Muscle of leg (tissue), 11 donors: ENCODE results near the gene FAM81A. TPM values are rescaled to one million over a fixed set of nuclear protein-coding genes. Genes with fewer than 3 reads are reported as not detected.
"Not testable (repeated sequence)": the region's sequence is repeated elsewhere in the genome, so short reads cannot be mapped to it uniquely, and the experiment has no call there.

Experiments
- DNase-seq: peaks from one replicate; pipeline ENCODE4 v3.0.0; 2013
- H3K27ac ChIP-seq: one replicate; pipeline ENCODE4 v1.5.1; 2013; ENCODE audit warnings: mild to moderate bottlenecking, low read length, control low read depth
- H3K27me3 ChIP-seq: one replicate; pipeline ENCODE4 v1.6.1; 2013; ENCODE audit warnings: low read length; ENCODE audit not compliant: control insufficient read depth, insufficient read depth
- H3K36me3 ChIP-seq: one replicate; pipeline ENCODE4 v1.6.1; 2013; ENCODE audit warnings: low read length; ENCODE audit not compliant: control insufficient read depth, insufficient read depth
- H3K4me1 ChIP-seq: one replicate; pipeline ENCODE4 v1.6.1; 2013; ENCODE audit warnings: low read length; ENCODE audit not compliant: control insufficient read depth, insufficient read depth
- H3K4me3 ChIP-seq: one replicate; pipeline ENCODE4 v1.5.1; 2013; ENCODE audit warnings: low read length, control low read depth
- H3K9me3 ChIP-seq: replicated peaks from 2 replicates; pipeline ENCODE4 v1.6.1; 2013; ENCODE audit warnings: low read depth, low read length; ENCODE audit not compliant: control insufficient read depth
- WGBS: methylation state at CpG from one replicate; pipeline ENCODE4 v1.1.5; 2013; ENCODE audit warnings: missing lambda C conversion rate; ENCODE audit not compliant: insufficient coverage; 5-methylcytosine and 5-hydroxymethylcytosine counted together
- polyA plus RNA-seq, 8 donors: library from polyadenylated mRNA; unstranded; fragments of 120-200 nt; gene quantifications; one replicate each; pipeline versions ENCODE4 v1.2.1 to v1.2.3, GENCODE V29; 2013; ENCODE audit warnings: inconsistent platforms in 1 of 8, low replicate concordance in 1 of 8; ENCODE audit not compliant: insufficient read length in 8 of 8, insufficient read depth in 1 of 8
- total RNA-seq: library from RNA; stranded (reverse); fragments of 120-200 nt; gene quantifications from one replicate; pipeline ENCODE4 v1.2.4, GENCODE V29; 2013

Gene FAM81A
- total and polyA plus RNA-seq, 9 donors: 0.35 to 1.6 (median 1.1) TPM

GRCh38 chr15:59420986-59421618 lies 16.9 kb upstream of the FAM81A start:
- Histone ChIP-seq H3K4me1 (no peaks in the 10 kb centered on the region), H3K36me3 (no peaks in the 10 kb centered on the region), H3K4me3 (no peak overlapping the region), H3K27ac (no peak overlapping the region), H3K27me3 (peaks cover 4% of the 10 kb centered on the region), H3K9me3 (no peaks in the 10 kb centered on the region)
- 20% methylated on average over 1 of the region's 16 CpGs for WGBS
- DNase-seq: peak; percentile 35

GRCh38 chr15:59424616-59425015 lies 13.4 kb upstream of the FAM81A start:
- Histone ChIP-seq H3K9me3 (peaks cover 4% of the 10 kb centered on the region), H3K36me3 (no peaks in the 10 kb centered on the region), H3K27me3 (peaks cover 4% of the 10 kb centered on the region), H3K4me3 (no peak overlapping the region), H3K4me1 (no peaks in the 10 kb centered on the region), H3K27ac (no peak overlapping the region)
- no peak for DNase-seq
- WGBS: 53% methylated on average over 5 of the region's 5 CpGs

GRCh38 chr15:59428898-59429297 lies 9.1 kb upstream of the FAM81A start:
- not testable (repeated sequence) for H3K27me3 ChIP-seq, H3K9me3 ChIP-seq, DNase-seq, H3K4me3 ChIP-seq, H3K36me3 ChIP-seq, H3K4me1 ChIP-seq, H3K27ac ChIP-seq
- no CpG with 5 or more reads among the region's 3 CpGs for WGBS

GRCh38 chr15:59432389-59432788 lies 5.6 kb upstream of the FAM81A start:
- DNase-seq: no peak
- Histone ChIP-seq H3K4me3 (no peak overlapping the region), H3K36me3 (no peaks in the 10 kb centered on the region), H3K4me1 (peaks cover 7% of the 10 kb centered on the region), H3K27me3 (peaks cover 18% of the 10 kb centered on the region), H3K9me3 (peaks cover 6% of the 10 kb centered on the region), H3K27ac (no peak overlapping the region)
- WGBS: 100% methylated on average over 1 of the region's 1 CpG

- peaks cover 29% of the 10 kb centered on the region for H3K27me3 ChIP-seq
- H3K9me3 ChIP-seq: peaks cover 2% of the 10 kb centered on the region
- 62% methylated on average over 4 of the region's 4 CpGs for WGBS
- DNase-seq: no peak
- H3K4me3 ChIP-seq: no peak overlapping the region
- peaks cover 15% of the 10 kb centered on the region for H3K4me1 ChIP-seq
- no peaks in the 10 kb centered on the region for H3K36me3 ChIP-seq
- no peak overlapping the region for H3K27ac ChIP-seq
These were observed 3.5 kb upstream of the FAM81A start for GRCh38 chr15:59434481-59434880.

- no CpG with 5 or more reads among the region's 6 CpGs for WGBS
- H3K27me3 ChIP-seq: peaks cover 37% of the 10 kb centered on the region
These were observed 1.2 kb upstream of the FAM81A start for GRCh38 chr15:59436774-59437141.

GRCh38 chr15:59437142-59437816 lies 707 bp upstream of the FAM81A start:
- DNase-seq: no peak
- 3% methylated on average over 16 of the region's 30 CpGs for WGBS
- Histone ChIP-seq H3K4me1 (peaks cover 15% of the 10 kb centered on the region), H3K36me3 (no peaks in the 10 kb centered on the region), H3K9me3 (no peaks in the 10 kb centered on the region), H3K27ac (no peak overlapping the region), H3K4me3 (peak overlapping the region; percentile 46), H3K27me3 (peaks cover 38% of the 10 kb centered on the region)

More at GRCh38 chr15:59436774-59437141, 1.2 kb upstream of the FAM81A start:
- H3K27ac ChIP-seq: no peak overlapping the region
- DNase-seq: peak; percentile 30
- H3K36me3 ChIP-seq: no peaks in the 10 kb centered on the region
- H3K9me3 ChIP-seq: no peaks in the 10 kb centered on the region
- peaks cover 15% of the 10 kb centered on the region for H3K4me1 ChIP-seq
- no peak overlapping the region for H3K4me3 ChIP-seq

- Histone ChIP-seq H3K9me3 (no peaks in the 10 kb centered on the region), H3K4me3 (peak overlapping the region; percentile 38), H3K36me3 (no peaks in the 10 kb centered on the region), H3K4me1 (peaks cover 15% of the 10 kb centered on the region), H3K27ac (no peak overlapping the region), H3K27me3 (peaks cover 42% of the 10 kb centered on the region)
- WGBS: 36% methylated on average over 12 of the region's 22 CpGs
- peak; percentile 36 for DNase-seq
These were observed 772 bp downstream of the FAM81A start for GRCh38 chr15:59438625-59439290.

GRCh38 chr15:59439576-59439975 lies 1.6 kb downstream of the FAM81A start:
- WGBS: 80% methylated on average over 3 of the region's 7 CpGs
- H3K4me3 ChIP-seq: no peak overlapping the region

GRCh38 chr15:59443341-59444072 lies 5.5 kb downstream of the FAM81A start:
- H3K27me3 ChIP-seq: peaks cover 36% of the 10 kb centered on the region
- 64% methylated on average over 4 of the region's 8 CpGs for WGBS
- no peak overlapping the region for H3K4me3 ChIP-seq

More at GRCh38 chr15:59439576-59439975, 1.6 kb downstream of the FAM81A start:
- no peak for DNase-seq
- Histone ChIP-seq H3K27ac (no peak overlapping the region), H3K9me3 (no peaks in the 10 kb centered on the region), H3K36me3 (no peaks in the 10 kb centered on the region), H3K4me1 (peaks cover 15% of the 10 kb centered on the region), H3K27me3 (peaks cover 42% of the 10 kb centered on the region)

More at GRCh38 chr15:59443341-59444072, 5.5 kb downstream of the FAM81A start:
- Histone ChIP-seq H3K9me3 (no peaks in the 10 kb centered on the region), H3K4me1 (peaks cover 1% of the 10 kb centered on the region), H3K27ac (no peak overlapping the region), H3K36me3 (no peaks in the 10 kb centered on the region)
- DNase-seq: no peak
